AG09309 (cell line): ENCODE results near the gene CHIC2.
A peak's percentile ranks its signal among the peaks of the same experiment; 100 is the strongest.

Source experiments
- DNase-seq: peaks from one replicate; pipeline ENCODE4 v3.0.0-alpha.2; 2010; ENCODE audit warnings: low read depth
- H3K4me3 ChIP-seq: 2 replicates; pipeline ENCODE4 v1.5.1; 2011; ENCODE audit warnings: mild to moderate bottlenecking, low read depth, low read length, moderate library complexity; ENCODE audit not compliant: control insufficient read depth
- CTCF ChIP-seq: IDR thresholded peaks from 2 replicates; pipeline ENCODE4 v1.5.1; 2011; ENCODE audit warnings: mild to moderate bottlenecking, low read depth, low read length, inconsistent platforms; ENCODE audit not compliant: insufficient read depth, control insufficient read depth; ENCODE audit errors: missing control alignments

CHIC2 gene

GRCh38 chr4:54092405-54093323, 28.3 kb upstream of the CHIC2 start:
- DNase-seq = no peak
- no peak for TF ChIP-seq CTCF
- H3K4me3 ChIP-seq = peak overlapping the region; percentile 79

GRCh38 chr4:54091637-54092404, 27.4 kb upstream of the CHIC2 start:
- TF ChIP-seq CTCF = no peak
- no peak for DNase-seq
- peak overlapping the region; percentile 79 for H3K4me3 ChIP-seq

GRCh38 chr4:54090804-54091623, 26.6 kb upstream of the CHIC2 start:
- DNase-seq = no peak
- TF ChIP-seq CTCF = no peak
- H3K4me3 ChIP-seq = peak overlapping the region; percentile 79

GRCh38 chr4:54090404-54090803, 26.0 kb upstream of the CHIC2 start:
- DNase-seq = no peak
- no peak for TF ChIP-seq CTCF
- H3K4me3 ChIP-seq = no peak overlapping the region

- no peak for DNase-seq
- TF ChIP-seq CTCF = no peak
- H3K4me3 ChIP-seq = no peak overlapping the region
These were observed 25.5 kb upstream of the CHIC2 start for GRCh38 chr4:54089875-54090274.

GRCh38 chr4:54085284-54085683, 20.9 kb upstream of the CHIC2 start:
- peak; percentile 69 for DNase-seq

More at GRCh38 chr4:54085284-54085683, 20.9 kb upstream of the CHIC2 start:
- TF ChIP-seq CTCF = no peak
- H3K4me3 ChIP-seq = no peak overlapping the region
